A549 (cell line): Measurements from ENCODE around the gene LSM3. TPM values are rescaled to one million over a fixed set of nuclear protein-coding genes. Genes with fewer than 3 reads are reported as not detected.

Experiments used
- ATAC-seq, 2 experiments: fragments of 200-7000 bp in 1 of 2; fragments of >200 bp in 1 of 2; cut with Nextera tagmentation in 1 of 2; cut with Tn5 transposase in 1 of 2; 3 replicates each; pipeline versions ENCODE4 v1.8.0 to v1.9.1; 2018 to 2020; ENCODE audit warnings: mild to moderate bottlenecking in 1 of 2, moderate library complexity in 1 of 2
- CTCF ChIA-PET: fragments of 300-600 bp; sonication (Branson Sonifier 250); formaldehyde crosslinking; extraction: SDS; loops from one replicate; lab custom pipeline; 2021; ENCODE audit warnings: antibody characterized with exemption, inconsistent platforms; lab: Yijun Ruan, JAX
- POLR2A ChIA-PET: fragments of 350-600 bp; formaldehyde crosslinking; extraction: SDS; loops from one replicate; lab custom pipeline; 2021; ENCODE audit warnings: antibody characterized with exemption, inconsistent platforms; lab: Yijun Ruan, JAX
- DNase-seq, 2 experiments: peaks; one replicate each; pipeline versions ENCODE4 v3.0.0 to v3.0.0-alpha.2; 2011 to 2016; ENCODE audit warnings: low read depth in 1 of 2, low spot score in 1 of 2
- FAIRE-seq: peaks from 2 replicates; lab custom pipeline; 2011; peaks lifted over from hg19 to GRCh38; lab: Jason Lieb, UNC
- H3K27ac ChIP-seq, 2 experiments: fragments of >200 bp; sonication (Bioruptor Twin); formaldehyde crosslinking; 3 replicates each; pipeline ENCODE4 v1.5.1; 2016 to 2017
- H3K4me1 ChIP-seq: fragments of >200 bp; sonication (Bioruptor Twin); formaldehyde crosslinking; 3 replicates; pipeline ENCODE4 v1.6.1; 2016
- H3K4me2 ChIP-seq: fragments of >200 bp; sonication (Bioruptor Twin); formaldehyde crosslinking; 3 replicates; pipeline ENCODE4 v1.6.1; 2016
- H3K4me3 ChIP-seq: fragments of >200 bp; sonication (Bioruptor Twin); formaldehyde crosslinking; 3 replicates; pipeline ENCODE4 v1.5.1; 2016
- H3K9me3 ChIP-seq: fragments of >200 bp; sonication (Bioruptor Twin); formaldehyde crosslinking; 3 replicates; pipeline ENCODE4 v1.6.1; 2016
- CBX2 ChIP-seq: fragments of 200-600 bp; sonication (generic); IDR thresholded peaks from 2 replicates; pipeline ENCODE4 v1.6.1; 2016; ENCODE audit warnings: low read depth, mild to moderate bottlenecking, borderline replicate concordance
- CEBPB ChIP-seq, 2 experiments: fragments of >200 bp in 1 of 2; sonication (Bioruptor Twin) in 1 of 2; formaldehyde crosslinking in 1 of 2; IDR thresholded peaks; 2 replicates each; pipeline ENCODE4 v1.6.1; 2012 to 2016
- E2F6 ChIP-seq: IDR thresholded peaks from 2 replicates; pipeline ENCODE4 v1.6.1; 2012; ENCODE audit warnings: low read depth, borderline replicate concordance
- EHF ChIP-seq: fragments of 250-450 bp; sonication (Bioruptor Pico); IDR thresholded peaks from 2 replicates; pipeline ENCODE4 v1.5.0; 2020; ENCODE audit warnings: mild to moderate bottlenecking
- FOSB ChIP-seq: fragments of 250-450 bp; sonication (Bioruptor Pico); IDR thresholded peaks from 2 replicates; pipeline ENCODE4 v1.5.0; 2020; ENCODE audit warnings: mild to moderate bottlenecking, moderate library complexity
- FOXS1 ChIP-seq: fragments of 250-450 bp; sonication (Bioruptor Pico); IDR thresholded peaks from 2 replicates; pipeline ENCODE4 v1.5.0; 2020; ENCODE audit warnings: mild to moderate bottlenecking, moderate library complexity
- HMGXB4 ChIP-seq: fragments of 250-450 bp; sonication (Bioruptor Pico); IDR thresholded peaks from 2 replicates; pipeline ENCODE4 v1.5.0; 2021; ENCODE audit warnings: mild to moderate bottlenecking, moderate library complexity, borderline replicate concordance
- HOXA7 ChIP-seq: fragments of 250-450 bp; sonication (Bioruptor Pico); IDR thresholded peaks from 2 replicates; pipeline ENCODE4 v1.5.0; 2020; ENCODE audit warnings: mild to moderate bottlenecking, moderate library complexity
- JUN ChIP-seq, 2 experiments: fragments of >200 bp; sonication (Bioruptor Twin); formaldehyde crosslinking; IDR thresholded peaks; 2 replicates in 1 of 2; 3 replicates in 1 of 2; pipeline ENCODE4 v1.6.1; 2016 to 2017
- MAX ChIP-seq: IDR thresholded peaks from 2 replicates; pipeline ENCODE4 v1.6.1; 2012
- PBX3 ChIP-seq: IDR thresholded peaks from 2 replicates; pipeline ENCODE4 v1.6.1; 2012
- RAD21 ChIP-seq, 2 experiments: fragments of >200 bp in 1 of 2; sonication (Bioruptor Twin) in 1 of 2; formaldehyde crosslinking in 1 of 2; IDR thresholded peaks in 1 of 2; conservative IDR thresholded peaks in 1 of 2; 2 replicates in 1 of 2; 3 replicates in 1 of 2; pipeline ENCODE4 v1.6.1; 2012 to 2018; ENCODE audit warnings: inconsistent platforms in 1 of 2
- RCOR1 ChIP-seq: fragments of 150-350 bp; IDR thresholded peaks from 2 replicates; pipeline ENCODE4 v1.6.1; 2014; ENCODE audit warnings: antibody characterized with exemption, low read length, low read depth
- RFX5 ChIP-seq: fragments of 450-650 bp; IDR thresholded peaks from 2 replicates; pipeline ENCODE4 v1.7.1; 2014; ENCODE audit warnings: antibody characterized with exemption, mild to moderate bottlenecking, moderate library complexity
- RNF2 ChIP-seq: fragments of 200-600 bp; sonication (generic); IDR thresholded peaks from 2 replicates; pipeline ENCODE4 v1.6.1; 2016; ENCODE audit warnings: low read depth, mild to moderate bottlenecking, antibody characterized with exemption, moderate library complexity, borderline replicate concordance
- TFCP2L1 ChIP-seq: fragments of 250-450 bp; sonication (Bioruptor Pico); IDR thresholded peaks from 2 replicates; pipeline ENCODE4 v1.5.0; 2021; ENCODE audit warnings: mild to moderate bottlenecking
- TP53 ChIP-seq: fragments of 250-450 bp; sonication (Bioruptor Pico); IDR thresholded peaks from 2 replicates; pipeline ENCODE4 v1.5.0; 2021; ENCODE audit warnings: mild to moderate bottlenecking, moderate library complexity
- USF2 ChIP-seq: fragments of 450-650 bp; IDR thresholded peaks from 2 replicates; pipeline ENCODE4 v1.6.1; 2014; ENCODE audit warnings: antibody characterized with exemption
- ZFP36 ChIP-seq: fragments of 450-650 bp; IDR thresholded peaks from 2 replicates; pipeline ENCODE4 v1.6.1; 2014; ENCODE audit warnings: borderline replicate concordance; ENCODE audit not compliant: partially characterized antibody
- ZNF302 ChIP-seq: fragments of 250-450 bp; sonication (Bioruptor Pico); IDR thresholded peaks from 2 replicates; pipeline ENCODE4 v1.9.0; 2021; ENCODE audit warnings: inconsistent platforms, mild to moderate bottlenecking, moderate library complexity
- ZSCAN20 ChIP-seq: fragments of 250-450 bp; sonication (Bioruptor Pico); IDR thresholded peaks from 2 replicates; pipeline ENCODE4 v1.8.0; 2022; ENCODE audit warnings: mild to moderate bottlenecking, moderate library complexity
- whole genome bisulfite sequencing: methylation state at CpG from one replicate; pipeline ENCODE4 v1.1.6; 2017; ENCODE audit errors: missing lambda C conversion rate; 5-methylcytosine and 5-hydroxymethylcytosine counted together
- polyA plus RNA-seq, 4 experiments: library from polyadenylated mRNA; depleted of rRNA in 3 of 4; stranded (reverse); fragments of >200 nt; fragmentation: RNase III in 1 of 4; extraction: RNeasy Plus Mini Kit Qiagen cat#74134 plus additional on column Dnase treatment in 1 of 4; gene quantifications; 2 replicates in 3 of 4; 3 replicates in 1 of 4; pipeline ENCODE4 v1.2.3, GENCODE V29; 2011 to 2017

Gene LSM3
- polyA plus RNA-seq, 2 of the 4 experiments (the other 2 are of a cell fraction): 23.9 to 32.0 TPM

- H3K27ac ChIP-seq: no peak overlapping the region
Observed at GRCh38 chr3:14234251-14235002, 55.8 kb downstream of the LSM3 start.

GRCh38 chr3:14235003-14235911 lies 56.6 kb downstream of the LSM3 start:
- ChIA-PET POLR2A (interaction anchor here (0.5 kb wide), 1 partner anchor 179 kb away, joined by 3 read pairs; no protein-coding TSS in a partner anchor), CTCF (interaction anchor here (0.6 to 3.2 kb wide), 3 partner anchors 32 to 233 kb away, joined by 3 to 9 read pairs (median 4); no protein-coding TSS in a partner anchor)
- Histone ChIP-seq H3K4me2 (no peak overlapping the region), H3K9me3 (peaks cover 18% of the 10 kb centered on the region), H3K27ac (no peak overlapping the region), H3K4me1 (no peaks in the 10 kb centered on the region), H3K4me3 (no peak overlapping the region)
- ATAC-seq: no peak
- no peak for FAIRE-seq
- DNase-seq: no peak
- WGBS: 24% methylated on average over 4 of the region's 4 CpGs
- TF ChIP-seq RAD21 (conservative IDR thresholded peaks at IDR 0.05 in 1 of 2, IDR thresholded peaks at IDR 0.05 in 1 of 2) (no peak), ZSCAN20 (no peak), ZNF302 (no peak), HMGXB4 (no peak), ZFP36 (no peak), TP53 (no peak), CEBPB (IDR thresholded peaks at IDR 0.05) (no peak), RNF2 (no peak), JUN (IDR thresholded peaks at IDR 0.05) (no peak), MAX (no peak), RCOR1 (no peak), EHF (no peak)

More at GRCh38 chr3:14234251-14235002, 55.8 kb downstream of the LSM3 start:
- 47% methylated on average over 12 of the region's 12 CpGs for WGBS
- FAIRE-seq: no peak
- POLR2A ChIA-PET: interaction anchor here (0.5 kb wide), 1 partner anchor 180 kb away, joined by 3 read pairs; no protein-coding TSS in a partner anchor
- H3K4me1 ChIP-seq: no peaks in the 10 kb centered on the region
- no peak overlapping the region for H3K4me2 ChIP-seq
- TF ChIP-seq MAX (no peak), HOXA7 (CRISPR knock-in tag) (no peak), RFX5 (no peak), FOSB (no peak), HMGXB4 (no peak), PBX3 (no peak), FOXS1 (CRISPR knock-in tag) (no peak), USF2 (no peak), TFCP2L1 (CRISPR knock-in tag) (no peak), EHF (no peak), E2F6 (no peak), ZSCAN20 (no peak), CBX2 (no peak)
- no peak for ATAC-seq
- H3K9me3 ChIP-seq: peaks cover 18% of the 10 kb centered on the region
- CTCF ChIA-PET: interaction anchor here (1.6 to 3.2 kb wide), 2 partner anchors 31 to 227 kb away, joined by 4 to 9 read pairs; no protein-coding TSS in a partner anchor
- no peak for DNase-seq
- H3K4me3 ChIP-seq: no peak overlapping the region
